ENCODE measurements around the gene IRX5. TPM values are rescaled to one million over a fixed set of nuclear protein-coding genes. Genes with fewer than 3 reads are reported as not detected.
A peak's percentile ranks its signal among the peaks of the same experiment; 100 is the strongest.

The IRX5 gene
- polyA plus RNA-seq, 1 donor = 5.2 TPM

DNA sequence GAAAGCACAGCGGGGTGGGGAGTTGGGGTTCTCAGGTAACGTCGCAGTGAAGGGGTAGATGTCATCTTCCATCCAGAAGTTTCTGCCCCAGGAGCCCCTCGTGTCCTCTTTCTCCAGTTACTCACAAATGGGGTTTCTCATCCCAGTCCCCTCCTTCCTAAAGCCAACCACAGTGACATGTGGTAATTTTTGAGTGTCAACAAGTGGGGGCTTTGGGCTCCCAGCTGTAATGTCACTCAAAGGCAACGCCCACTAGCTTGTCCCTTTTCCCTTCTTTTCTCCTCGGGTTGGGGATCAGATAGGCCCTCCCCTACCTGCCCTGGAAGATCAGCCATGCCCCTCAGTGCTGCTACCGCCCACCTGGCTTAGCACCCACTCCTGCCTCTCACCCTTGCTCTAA, 14.4 kb downstream of the IRX5 start:
- no peak for DNase-seq

DNA sequence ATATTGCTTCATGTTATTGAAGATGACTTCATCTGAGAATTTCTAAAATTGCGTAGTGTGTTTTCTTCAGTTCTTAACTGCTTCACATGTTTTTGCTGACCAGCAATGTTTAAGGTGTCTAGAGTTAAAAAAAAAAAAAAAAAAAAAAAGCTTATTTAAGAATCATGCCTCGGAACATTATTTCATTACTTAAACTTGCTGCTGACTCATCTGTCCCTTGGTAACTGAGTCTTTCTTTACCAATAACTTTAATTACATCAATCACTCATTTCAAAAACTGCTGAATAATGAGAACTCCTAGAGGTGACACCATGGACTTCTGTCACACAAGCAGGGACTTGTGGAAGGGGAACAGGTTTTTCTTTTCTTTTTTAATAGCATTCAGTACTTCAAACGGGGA, 16.2 kb downstream of the IRX5 start:
- DNase-seq = no peak

GRCh38 chr16:54947616-54948015, 17.0 kb downstream of the IRX5 start:
- no peak for DNase-seq

- no peak for DNase-seq
Measured at GRCh38 chr16:54952195-54952594, 21.5 kb downstream of the IRX5 start.

DNA sequence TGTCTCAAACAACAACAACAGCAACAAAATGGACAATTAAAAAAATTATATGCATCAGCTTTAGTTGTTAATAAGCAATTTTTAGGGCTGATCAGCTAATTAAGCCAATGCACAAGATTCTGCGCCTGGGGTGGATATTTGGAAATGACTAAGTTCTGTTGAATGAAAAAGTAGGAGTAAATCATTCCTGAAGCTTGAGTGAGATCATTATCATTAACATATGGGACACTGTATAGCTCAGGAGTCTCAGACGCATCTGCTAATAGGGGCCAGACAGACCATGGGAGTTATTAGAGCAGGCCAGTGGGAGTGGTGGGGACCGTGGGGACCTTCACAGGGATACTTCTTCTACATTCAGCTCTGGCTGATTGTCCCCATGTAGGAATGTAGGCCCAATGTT, 22.8 kb downstream of the IRX5 start:
- no peak for DNase-seq

DNA sequence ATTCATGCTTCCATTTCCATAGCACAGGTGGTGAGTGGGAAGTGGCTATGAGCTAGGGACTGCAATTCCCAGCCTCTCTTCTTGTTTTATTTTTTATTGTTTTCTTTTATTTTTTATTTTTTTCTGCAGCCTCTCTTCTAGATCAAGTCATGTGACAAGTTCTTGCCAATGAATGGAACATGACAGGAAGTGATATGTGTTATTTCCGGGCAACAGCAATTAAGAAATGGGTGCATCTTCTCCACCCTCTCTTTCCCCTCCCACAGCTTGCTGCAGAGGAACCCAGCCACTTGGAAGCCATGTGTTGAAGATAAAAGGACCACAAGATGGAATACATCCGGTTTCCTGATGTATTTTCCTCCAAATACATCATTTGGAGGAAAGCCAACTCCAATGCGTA, 23.6 kb downstream of the IRX5 start:
- DNase-seq = no peak

GRCh38 chr16:54955757-54956156, 25.1 kb downstream of the IRX5 start:
- no peak for DNase-seq

DNA sequence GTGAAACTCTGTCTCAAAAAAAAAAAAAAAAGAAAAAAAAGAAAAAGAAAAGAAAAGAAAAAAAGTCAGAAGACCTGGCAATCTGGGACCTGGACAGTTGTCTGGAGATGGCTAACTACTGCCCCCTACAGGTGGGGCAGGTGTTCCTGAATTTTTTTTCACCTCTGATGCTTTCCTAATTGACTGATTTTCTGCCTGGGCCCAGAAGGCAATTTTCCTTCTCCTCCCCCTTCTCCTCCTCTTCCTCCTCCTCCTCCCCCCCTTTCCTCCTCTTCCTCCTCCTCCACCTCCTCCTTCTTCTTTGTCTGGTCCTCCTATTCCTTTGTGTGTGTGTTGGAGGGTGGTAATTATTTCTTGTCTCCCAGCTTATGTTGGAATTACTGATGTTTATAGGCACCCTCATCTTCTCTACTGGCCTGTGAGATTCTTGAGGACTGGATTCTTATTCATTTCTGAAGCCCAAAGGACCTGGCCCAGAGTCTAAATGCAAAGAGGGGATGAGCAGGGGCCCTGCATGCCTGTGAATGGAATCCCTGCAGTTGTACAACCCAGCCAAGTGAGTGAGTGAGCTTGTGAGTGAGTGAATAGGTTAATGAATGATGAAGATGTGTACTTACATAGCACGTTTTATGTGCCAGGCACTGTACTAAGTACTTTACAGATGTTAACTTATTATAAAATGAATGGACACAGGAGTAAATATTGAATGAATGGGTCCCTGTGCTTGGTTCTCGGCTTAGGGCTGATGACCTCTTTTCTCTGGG, 26.9 kb downstream of the IRX5 start:
- no peak for DNase-seq

GRCh38 chr16:54962045-54962444, 31.4 kb downstream of the IRX5 start:
- DNase-seq = no peak

DNA sequence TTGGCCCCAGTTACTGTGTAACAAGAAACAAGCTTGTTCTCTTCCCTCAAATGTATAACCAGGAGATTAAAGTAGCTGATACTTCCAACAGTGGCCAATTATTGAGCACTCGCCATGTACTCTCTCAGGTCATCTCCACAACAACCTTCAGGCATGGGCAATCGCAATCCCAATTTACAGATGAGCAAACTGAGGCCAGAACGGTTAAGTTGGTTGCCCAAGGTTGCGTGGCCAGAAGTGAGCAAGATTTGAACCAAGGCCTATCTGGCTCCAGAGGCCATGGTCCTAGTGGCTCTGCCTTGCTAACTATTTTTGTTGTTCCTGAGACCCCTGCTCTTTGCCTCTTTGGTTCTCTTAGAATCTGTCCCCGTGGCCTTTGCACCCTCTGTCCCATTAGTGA, 33.6 kb downstream of the IRX5 start:
- DNase-seq = no peak

DNA sequence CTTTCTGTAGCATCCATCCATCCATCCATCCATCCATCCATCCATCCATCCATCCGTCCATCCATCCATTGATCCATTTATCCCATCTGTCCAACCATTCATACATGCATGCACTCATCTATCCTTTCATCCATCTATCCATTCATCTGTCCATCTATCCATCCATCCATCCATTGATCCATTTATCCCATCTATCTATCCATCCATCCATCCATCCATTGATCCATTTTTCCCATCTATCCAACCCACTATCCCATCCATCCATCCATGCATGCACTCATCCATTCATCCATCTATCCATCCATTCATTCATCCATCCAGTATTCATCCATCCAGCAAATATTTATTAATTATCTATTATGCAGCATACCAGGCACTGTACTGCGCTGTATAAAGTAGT, 34.8 kb downstream of the IRX5 start:
- DNase-seq = no peak

GRCh38 chr16:54968011-54968410, 37.3 kb downstream of the IRX5 start:
- DNase-seq = no peak

DNA sequence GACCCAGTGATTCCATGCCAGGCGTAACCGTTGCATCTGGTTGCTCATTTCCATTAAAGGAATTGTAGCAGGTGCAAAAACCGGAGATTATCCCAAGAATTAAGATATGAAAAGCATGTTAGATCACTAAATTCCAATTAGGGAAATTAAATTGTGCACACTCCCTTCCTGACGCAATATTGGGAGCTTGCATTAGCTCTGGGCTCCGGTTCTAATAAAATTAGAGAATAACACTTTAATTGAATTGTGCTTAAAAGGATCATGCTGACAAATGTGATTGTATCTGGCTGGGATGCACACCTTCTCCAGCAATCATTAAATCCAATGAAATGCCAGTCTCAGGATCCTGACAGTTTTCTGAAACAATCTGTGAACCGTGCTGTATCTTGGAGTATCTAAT, 38.1 kb downstream of the IRX5 start:
- DNase-seq = no peak

- no peak for DNase-seq
Measured at GRCh38 chr16:54970016-54970415, 39.4 kb downstream of the IRX5 start.

GRCh38 chr16:54974367-54974766, 43.7 kb downstream of the IRX5 start:
- peak; percentile 72 for DNase-seq

GRCh38 chr16:54976651-54977200, 46.1 kb downstream of the IRX5 start:
- DNase-seq = no peak

DNA sequence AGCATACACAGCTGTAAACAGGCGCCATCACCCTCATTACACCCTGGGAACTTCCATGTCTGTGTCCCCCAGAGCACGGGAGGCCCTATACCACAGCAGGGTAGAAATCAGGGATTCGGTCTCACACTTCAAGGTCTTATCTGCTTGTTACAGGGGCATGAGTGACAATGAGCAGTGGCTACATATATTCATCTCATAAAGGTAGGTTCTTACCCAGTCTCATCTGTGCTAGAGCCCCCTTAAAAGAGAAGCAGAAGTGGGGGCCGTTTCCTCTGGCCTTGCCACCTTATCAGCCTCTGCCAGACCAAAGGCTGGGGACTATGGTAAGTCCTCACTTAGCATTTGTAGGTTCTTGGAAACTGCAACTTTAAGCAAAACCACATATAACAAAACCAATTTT, 46.5 kb downstream of the IRX5 start:
- DNase-seq = no peak

GRCh38 chr16:54980821-54981220, 50.2 kb downstream of the IRX5 start:
- no peak for DNase-seq

All from left kidney (tissue), 2 donors.